ENCODE measurements around the gene LRRC75A. TPM values are rescaled to one million over a fixed set of nuclear protein-coding genes. Genes with fewer than 3 reads are reported as not detected.

The LRRC75A gene
- total and polyA plus RNA-seq, 2 experiments from 2014 or later: 5.3 to 26.2 TPM

DNA sequence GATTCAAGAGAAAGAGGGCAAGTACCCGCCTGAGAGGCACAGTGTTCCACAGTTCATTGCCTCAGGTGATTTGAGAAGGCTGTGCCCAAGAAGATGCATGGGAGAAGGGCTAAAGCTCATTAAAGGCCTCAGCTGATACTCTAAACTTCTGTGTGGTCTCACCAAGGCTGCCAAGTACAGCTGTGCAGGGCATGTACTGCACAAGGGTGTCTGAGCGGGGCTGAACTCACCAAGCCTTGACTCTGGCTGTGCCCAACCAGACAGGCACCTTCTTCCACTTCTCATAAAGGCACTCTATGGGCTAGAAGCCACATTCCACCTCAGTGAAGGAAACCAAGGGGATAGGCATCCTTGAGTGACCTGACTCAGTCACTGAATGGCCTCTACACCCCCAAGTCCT lies 12.7 kb downstream of the LRRC75A start:
- H3K4me3 ChIP-seq: no peak overlapping the region
- no peaks in the 10 kb centered on the region for H3K36me3 ChIP-seq (ENCODE audit: insufficient read depth)
- TF ChIP-seq EZH2phosphoT487 (IDR thresholded peaks at IDR 0.05; ENCODE audit: unreplicated experiment): no peak
- Mint-ChIP-seq H3K27ac (no peak overlapping the region), H3K4me1 (peaks cover 47% of the 10 kb centered on the region), H3K9me3 (no peaks in the 10 kb centered on the region), H3K4me3 (no peak overlapping the region), H3K36me3 (ENCODE audit: low read depth) (no peaks in the 10 kb centered on the region), H3K27me3 (ENCODE audit: insufficient read depth, low read depth, poor library complexity) (peaks cover 18% of the 10 kb centered on the region)
- H3K27me3 ChIP-seq (ENCODE audit: insufficient read depth): no peaks in the 10 kb centered on the region
- peaks cover 19% of the 10 kb centered on the region for H3K79me2 ChIP-seq (replicated peaks; ENCODE audit: insufficient read depth)
- 0 out of 2 replicates have a peak, but pooled peaks cover 5% of the 10 kb centered on the region for H3F3A ChIP-seq (replicated peaks; ENCODE audit: low read depth)
- H3K9me2 ChIP-seq (ENCODE audit: insufficient read depth): no peaks in the 10 kb centered on the region
- no peak overlapping the region for H3K4me2 ChIP-seq
- ATAC-seq (no peak), DNase-seq (ENCODE audit: low spot score) (no peak)
- peaks cover 12% of the 10 kb centered on the region for H3K4me1 ChIP-seq (ENCODE audit: insufficient read depth)
- H2AFZ ChIP-seq: no peak overlapping the region
- no peaks in the 10 kb centered on the region for H4K20me1 ChIP-seq (replicated peaks; ENCODE audit: insufficient read depth)
- no peak overlapping the region for H3K27ac ChIP-seq (ENCODE audit: low read depth)

DNA sequence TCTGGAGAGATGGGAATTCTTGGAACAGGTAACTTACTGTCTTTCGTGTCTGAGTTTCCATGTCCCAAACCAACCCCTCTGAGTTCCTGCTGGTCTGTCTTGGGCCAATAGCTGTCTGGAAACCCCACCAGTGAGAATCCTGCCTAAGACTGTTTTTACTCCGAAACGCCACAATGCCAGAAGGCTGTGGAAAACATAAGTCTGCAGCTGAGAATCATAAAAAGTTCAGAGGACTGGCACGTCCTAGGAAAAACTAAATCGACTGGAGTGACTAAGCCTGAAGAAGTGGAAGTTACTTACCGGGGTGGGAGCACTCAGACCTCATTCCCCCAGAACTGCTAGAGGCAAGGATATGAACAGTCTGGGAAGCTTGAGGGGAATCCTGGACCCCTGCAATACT lies 13.3 kb downstream of the LRRC75A start:
- H3F3A ChIP-seq (replicated peaks; ENCODE audit: low read depth): 0 out of 2 replicates have a peak, but pooled peaks cover 1% of the 10 kb centered on the region
- no peak overlapping the region for H3K4me3 ChIP-seq
- no peaks in the 10 kb centered on the region for H4K20me1 ChIP-seq (replicated peaks; ENCODE audit: insufficient read depth)
- Mint-ChIP-seq H3K4me3 (no peak overlapping the region), H3K4me1 (peaks cover 44% of the 10 kb centered on the region), H3K9me3 (no peaks in the 10 kb centered on the region), H3K27ac (no peak overlapping the region; the same call in 1 of the 2 replicates), H3K27me3 (ENCODE audit: insufficient read depth, low read depth, poor library complexity) (peaks cover 18% of the 10 kb centered on the region), H3K36me3 (ENCODE audit: low read depth) (no peaks in the 10 kb centered on the region)
- H3K27me3 ChIP-seq (ENCODE audit: insufficient read depth): no peaks in the 10 kb centered on the region
- peaks cover 6% of the 10 kb centered on the region; the same call in 1 of the 2 replicates for H3K4me1 ChIP-seq (ENCODE audit: insufficient read depth)
- H3K79me2 ChIP-seq (replicated peaks; ENCODE audit: insufficient read depth): peaks cover 15% of the 10 kb centered on the region
- no peak overlapping the region for H2AFZ ChIP-seq
- DNase-seq (ENCODE audit: low spot score) (no peak), ATAC-seq (no peak)
- no peak overlapping the region for H3K4me2 ChIP-seq
- H3K36me3 ChIP-seq (ENCODE audit: insufficient read depth): no peaks in the 10 kb centered on the region
- H3K27ac ChIP-seq (ENCODE audit: low read depth): no peak overlapping the region
- H3K9me2 ChIP-seq (ENCODE audit: insufficient read depth): no peaks in the 10 kb centered on the region
- TF ChIP-seq NANOG (IDR thresholded peaks at IDR 0.05; ENCODE audit: borderline replicate concordance): no peak
- no peak for TF ChIP-seq ZNF114 (CRISPR knock-in tag; IDR thresholded peaks at IDR 0.05)
- TF ChIP-seq, protein P1, sequence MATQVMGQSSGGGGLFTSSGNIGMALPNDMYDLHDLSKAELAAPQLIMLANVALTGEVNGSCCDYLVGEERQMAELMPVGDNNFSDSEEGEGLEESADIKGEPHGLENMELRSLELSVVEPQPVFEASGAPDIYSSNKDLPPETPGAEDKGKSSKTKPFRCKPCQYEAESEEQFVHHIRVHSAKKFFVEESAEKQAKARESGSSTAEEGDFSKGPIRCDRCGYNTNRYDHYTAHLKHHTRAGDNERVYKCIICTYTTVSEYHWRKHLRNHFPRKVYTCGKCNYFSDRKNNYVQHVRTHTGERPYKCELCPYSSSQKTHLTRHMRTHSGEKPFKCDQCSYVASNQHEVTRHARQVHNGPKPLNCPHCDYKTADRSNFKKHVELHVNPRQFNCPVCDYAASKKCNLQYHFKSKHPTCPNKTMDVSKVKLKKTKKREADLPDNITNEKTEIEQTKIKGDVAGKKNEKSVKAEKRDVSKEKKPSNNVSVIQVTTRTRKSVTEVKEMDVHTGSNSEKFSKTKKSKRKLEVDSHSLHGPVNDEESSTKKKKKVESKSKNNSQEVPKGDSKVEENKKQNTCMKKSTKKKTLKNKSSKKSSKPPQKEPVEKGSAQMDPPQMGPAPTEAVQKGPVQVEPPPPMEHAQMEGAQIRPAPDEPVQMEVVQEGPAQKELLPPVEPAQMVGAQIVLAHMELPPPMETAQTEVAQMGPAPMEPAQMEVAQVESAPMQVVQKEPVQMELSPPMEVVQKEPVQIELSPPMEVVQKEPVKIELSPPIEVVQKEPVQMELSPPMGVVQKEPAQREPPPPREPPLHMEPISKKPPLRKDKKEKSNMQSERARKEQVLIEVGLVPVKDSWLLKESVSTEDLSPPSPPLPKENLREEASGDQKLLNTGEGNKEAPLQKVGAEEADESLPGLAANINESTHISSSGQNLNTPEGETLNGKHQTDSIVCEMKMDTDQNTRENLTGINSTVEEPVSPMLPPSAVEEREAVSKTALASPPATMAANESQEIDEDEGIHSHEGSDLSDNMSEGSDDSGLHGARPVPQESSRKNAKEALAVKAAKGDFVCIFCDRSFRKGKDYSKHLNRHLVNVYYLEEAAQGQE (IDR thresholded peaks at IDR 0.05; ENCODE audit: unreplicated experiment): no peak
- no peak for TF ChIP-seq JUNB (IDR thresholded peaks at IDR 0.05; ENCODE audit: unreplicated experiment)
- no peak for TF ChIP-seq CREB1 (CRISPR knock-in tag; IDR thresholded peaks at IDR 0.05; ENCODE audit: low read depth)
- no peak for TF ChIP-seq POLR2AphosphoS5 (IDR thresholded peaks at IDR 0.05; ENCODE audit: low read depth)
- no peak for TF ChIP-seq ZNF331 (CRISPR knock-in tag; IDR thresholded peaks at IDR 0.05; ENCODE audit: low read depth)
- TF ChIP-seq EZH2 (IDR thresholded peaks at IDR 0.05; ENCODE audit: low read depth, unreplicated experiment): no peak
- TF ChIP-seq, protein P2, sequence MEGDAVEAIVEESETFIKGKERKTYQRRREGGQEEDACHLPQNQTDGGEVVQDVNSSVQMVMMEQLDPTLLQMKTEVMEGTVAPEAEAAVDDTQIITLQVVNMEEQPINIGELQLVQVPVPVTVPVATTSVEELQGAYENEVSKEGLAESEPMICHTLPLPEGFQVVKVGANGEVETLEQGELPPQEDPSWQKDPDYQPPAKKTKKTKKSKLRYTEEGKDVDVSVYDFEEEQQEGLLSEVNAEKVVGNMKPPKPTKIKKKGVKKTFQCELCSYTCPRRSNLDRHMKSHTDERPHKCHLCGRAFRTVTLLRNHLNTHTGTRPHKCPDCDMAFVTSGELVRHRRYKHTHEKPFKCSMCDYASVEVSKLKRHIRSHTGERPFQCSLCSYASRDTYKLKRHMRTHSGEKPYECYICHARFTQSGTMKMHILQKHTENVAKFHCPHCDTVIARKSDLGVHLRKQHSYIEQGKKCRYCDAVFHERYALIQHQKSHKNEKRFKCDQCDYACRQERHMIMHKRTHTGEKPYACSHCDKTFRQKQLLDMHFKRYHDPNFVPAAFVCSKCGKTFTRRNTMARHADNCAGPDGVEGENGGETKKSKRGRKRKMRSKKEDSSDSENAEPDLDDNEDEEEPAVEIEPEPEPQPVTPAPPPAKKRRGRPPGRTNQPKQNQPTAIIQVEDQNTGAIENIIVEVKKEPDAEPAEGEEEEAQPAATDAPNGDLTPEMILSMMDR (conservative IDR thresholded peaks at IDR 0.05; ENCODE audit: low read depth in 2 of 2): no peak
- TF ChIP-seq, protein P3, sequence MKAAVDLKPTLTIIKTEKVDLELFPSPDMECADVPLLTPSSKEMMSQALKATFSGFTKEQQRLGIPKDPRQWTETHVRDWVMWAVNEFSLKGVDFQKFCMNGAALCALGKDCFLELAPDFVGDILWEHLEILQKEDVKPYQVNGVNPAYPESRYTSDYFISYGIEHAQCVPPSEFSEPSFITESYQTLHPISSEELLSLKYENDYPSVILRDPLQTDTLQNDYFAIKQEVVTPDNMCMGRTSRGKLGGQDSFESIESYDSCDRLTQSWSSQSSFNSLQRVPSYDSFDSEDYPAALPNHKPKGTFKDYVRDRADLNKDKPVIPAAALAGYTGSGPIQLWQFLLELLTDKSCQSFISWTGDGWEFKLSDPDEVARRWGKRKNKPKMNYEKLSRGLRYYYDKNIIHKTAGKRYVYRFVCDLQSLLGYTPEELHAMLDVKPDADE (IDR thresholded peaks at IDR 0.05): no peak
- TF ChIP-seq STAT1 (IDR thresholded peaks at IDR 0.05; ENCODE audit: unreplicated experiment): no peak
